ENCODE results near the gene ACAP3. TPM values are rescaled to one million over a fixed set of nuclear protein-coding genes. Genes with fewer than 3 reads are reported as not detected.

ACAP3 gene
- total and polyA plus RNA-seq, 5 donors from 2014 or later = 2.7 to 75.5 (median 4.3) TPM

- no peaks in the 10 kb centered on the region for H3K4me1 Mint-ChIP-seq
- ATAC-seq (ENCODE audit: low read depth in 2 of 2) (no peak), DNase-seq (no peak)
- no peak overlapping the region for H3K4me3 ChIP-seq (ENCODE audit: low read depth, low read length)
- H3K27me3 ChIP-seq (ENCODE audit: control insufficient read depth, insufficient read depth, low read length) = no peaks in the 10 kb centered on the region
- no peaks in the 10 kb centered on the region for H3K27me3 Mint-ChIP-seq
- H3K4me1 ChIP-seq (ENCODE audit: control insufficient read depth, insufficient read depth, low read length, poor library complexity, severe bottlenecking) = no peaks in the 10 kb centered on the region
- peaks cover 3% of the 10 kb centered on the region for H3K36me3 ChIP-seq (ENCODE audit: control insufficient read depth, insufficient read depth, low read length)
- peaks cover 5% of the 10 kb centered on the region for H3K36me3 Mint-ChIP-seq
- H3K27ac ChIP-seq (ENCODE audit: insufficient read depth, low read length, poor library complexity, severe bottlenecking) = no peak overlapping the region
- no peaks in the 10 kb centered on the region for H3K9me3 ChIP-seq (ENCODE audit: control insufficient read depth in 2 of 2, low read length in 2 of 2)
- H3K4me3 Mint-ChIP-seq = no peak overlapping the region
- peaks cover 0 to 2% (median 0%) of the 10 kb centered on the region in 7 donors for H3K9me3 Mint-ChIP-seq
- peak overlapping the region in 1 of 3 donors; percentile 43 for H3K27ac Mint-ChIP-seq
These were observed 28.1 kb upstream of the ACAP3 start for GRCh38 chr1:1335792-1336248.

- ATAC-seq (ENCODE audit: low read depth in 2 of 2) (no peak), DNase-seq (no peak)
- Histone ChIP-seq H3K27me3 (ENCODE audit: control insufficient read depth, insufficient read depth, low read length) (no peaks in the 10 kb centered on the region), H3K9me3 (ENCODE audit: control insufficient read depth in 2 of 2, low read length in 2 of 2) (no peaks in the 10 kb centered on the region), H3K4me3 (ENCODE audit: low read depth, low read length) (no peak overlapping the region), H3K4me1 (ENCODE audit: control insufficient read depth, insufficient read depth, low read length, poor library complexity, severe bottlenecking) (no peaks in the 10 kb centered on the region), H3K27ac (ENCODE audit: insufficient read depth, low read length, poor library complexity, severe bottlenecking) (no peak overlapping the region), H3K36me3 (ENCODE audit: control insufficient read depth, insufficient read depth, low read length) (peaks cover 3% of the 10 kb centered on the region)
- Mint-ChIP-seq H3K9me3 (peaks cover 0 to 2% (median 0%) of the 10 kb centered on the region in 7 donors), H3K4me3 (peak overlapping the region in 1 of 4 donors; percentile 38), H3K36me3 (no peaks in the 10 kb centered on the region), H3K4me1 (no peaks in the 10 kb centered on the region), H3K27ac (peak overlapping the region in 1 of 3 donors; percentile 43), H3K27me3 (no peaks in the 10 kb centered on the region)
These were observed 27.6 kb upstream of the ACAP3 start for GRCh38 chr1:1335283-1335682.

GRCh38 chr1:1334835-1335234, 27.1 kb upstream of the ACAP3 start:
- no peaks in the 10 kb centered on the region for H3K36me3 Mint-ChIP-seq
- H3K27ac Mint-ChIP-seq = no peak overlapping the region

GRCh38 chr1:1333551-1334241, 26.0 kb upstream of the ACAP3 start:
- Histone ChIP-seq H3K27me3 (ENCODE audit: control insufficient read depth, insufficient read depth, low read length) (no peaks in the 10 kb centered on the region), H3K4me3 (ENCODE audit: low read depth, low read length) (no peak overlapping the region), H3K27ac (ENCODE audit: insufficient read depth, low read length, poor library complexity, severe bottlenecking) (no peak overlapping the region), H3K4me1 (ENCODE audit: control insufficient read depth, insufficient read depth, low read length, poor library complexity, severe bottlenecking) (no peaks in the 10 kb centered on the region), H3K36me3 (ENCODE audit: control insufficient read depth, insufficient read depth, low read length) (no peaks in the 10 kb centered on the region), H3K9me3 (ENCODE audit: control insufficient read depth in 2 of 2, low read length in 2 of 2) (no peaks in the 10 kb centered on the region)
- H3K9me3 Mint-ChIP-seq = no peaks in the 10 kb centered on the region
- no peak overlapping the region for H3K27ac Mint-ChIP-seq
- H3K4me3 Mint-ChIP-seq = no peak overlapping the region
- peaks cover 0 to 3% (median 0%) of the 10 kb centered on the region in 4 donors for H3K4me1 Mint-ChIP-seq
- DNase-seq = no peak
- H3K27me3 Mint-ChIP-seq = no peaks in the 10 kb centered on the region
- no peaks in the 10 kb centered on the region for H3K36me3 Mint-ChIP-seq
- ATAC-seq (ENCODE audit: low read depth in 2 of 2) = no peak

More at GRCh38 chr1:1334835-1335234, 27.1 kb upstream of the ACAP3 start:
- H3K9me3 ChIP-seq (ENCODE audit: control insufficient read depth in 2 of 2, low read length in 2 of 2) = no peaks in the 10 kb centered on the region
- DNase-seq = no peak
- ATAC-seq (ENCODE audit: low read depth in 2 of 2) = no peak
- no peaks in the 10 kb centered on the region for H3K4me1 ChIP-seq (ENCODE audit: control insufficient read depth, insufficient read depth, low read length, poor library complexity, severe bottlenecking)
- no peak overlapping the region for H3K4me3 ChIP-seq (ENCODE audit: low read depth, low read length)
- Mint-ChIP-seq H3K4me3 (peak overlapping the region in 1 of 4 donors; percentile 38), H3K27me3 (no peaks in the 10 kb centered on the region), H3K4me1 (no peaks in the 10 kb centered on the region), H3K9me3 (peaks cover 0 to under 1% (median 0%) of the 10 kb centered on the region in 7 donors)
- no peak overlapping the region for H3K27ac ChIP-seq (ENCODE audit: insufficient read depth, low read length, poor library complexity, severe bottlenecking)
- H3K36me3 ChIP-seq (ENCODE audit: control insufficient read depth, insufficient read depth, low read length) = peaks cover 3% of the 10 kb centered on the region
- no peaks in the 10 kb centered on the region for H3K27me3 ChIP-seq (ENCODE audit: control insufficient read depth, insufficient read depth, low read length)

- Histone ChIP-seq H3K36me3 (ENCODE audit: control insufficient read depth, insufficient read depth, low read length) (no peaks in the 10 kb centered on the region), H3K27ac (ENCODE audit: insufficient read depth, low read length, poor library complexity, severe bottlenecking) (no peak overlapping the region), H3K27me3 (ENCODE audit: control insufficient read depth, insufficient read depth, low read length) (no peaks in the 10 kb centered on the region), H3K9me3 (ENCODE audit: control insufficient read depth in 2 of 2, low read length in 2 of 2) (no peaks in the 10 kb centered on the region), H3K4me3 (ENCODE audit: low read depth, low read length) (no peak overlapping the region), H3K4me1 (ENCODE audit: control insufficient read depth, insufficient read depth, low read length, poor library complexity, severe bottlenecking) (no peaks in the 10 kb centered on the region)
- Mint-ChIP-seq H3K9me3 (no peaks in the 10 kb centered on the region), H3K36me3 (no peaks in the 10 kb centered on the region), H3K4me3 (no peak overlapping the region), H3K27ac (no peak overlapping the region), H3K4me1 (peaks cover 0 to 3% (median 0%) of the 10 kb centered on the region in 4 donors), H3K27me3 (no peaks in the 10 kb centered on the region)
- DNase-seq (no peak), ATAC-seq (ENCODE audit: low read depth in 2 of 2) (no peak)
These were observed 25.2 kb upstream of the ACAP3 start for GRCh38 chr1:1332774-1333480.

GRCh38 chr1:1332031-1332755, 24.5 kb upstream of the ACAP3 start:
- H3K36me3 Mint-ChIP-seq = no peaks in the 10 kb centered on the region
- Histone ChIP-seq H3K4me1 (ENCODE audit: control insufficient read depth, insufficient read depth, low read length, poor library complexity, severe bottlenecking) (no peaks in the 10 kb centered on the region), H3K9me3 (ENCODE audit: control insufficient read depth in 2 of 2, low read length in 2 of 2) (no peaks in the 10 kb centered on the region), H3K27me3 (ENCODE audit: control insufficient read depth, insufficient read depth, low read length) (no peaks in the 10 kb centered on the region), H3K27ac (ENCODE audit: insufficient read depth, low read length, poor library complexity, severe bottlenecking) (no peak overlapping the region), H3K36me3 (ENCODE audit: control insufficient read depth, insufficient read depth, low read length) (no peaks in the 10 kb centered on the region), H3K4me3 (ENCODE audit: low read depth, low read length) (no peak overlapping the region)
- H3K9me3 Mint-ChIP-seq = no peaks in the 10 kb centered on the region
- H3K27me3 Mint-ChIP-seq = no peaks in the 10 kb centered on the region
- no peak for ATAC-seq (ENCODE audit: low read depth in 2 of 2)
- H3K27ac Mint-ChIP-seq = no peak overlapping the region
- peaks cover 0 to 5% (median 0%) of the 10 kb centered on the region in 4 donors for H3K4me1 Mint-ChIP-seq
- no peak for DNase-seq
- no peak overlapping the region for H3K4me3 Mint-ChIP-seq

- H3K4me3 Mint-ChIP-seq = no peak within 1 kb of the TSS
- ATAC-seq (ENCODE audit: low read depth in 2 of 2) (no peak), DNase-seq (no peak)
- H3K4me3 ChIP-seq (ENCODE audit: low read depth, low read length) = no peak within 1 kb of the TSS
- H3K36me3 Mint-ChIP-seq = no peaks in the 10 kb centered on the region
- H3K27ac ChIP-seq (ENCODE audit: insufficient read depth, low read length, poor library complexity, severe bottlenecking) = no peak within 1 kb of the TSS
- H3K27ac Mint-ChIP-seq = no peak within 1 kb of the TSS
- H3K27me3 Mint-ChIP-seq = no peaks in the 10 kb centered on the region
- no peaks in the 10 kb centered on the region for H3K9me3 ChIP-seq (ENCODE audit: control insufficient read depth in 2 of 2, low read length in 2 of 2)
- H3K9me3 Mint-ChIP-seq = no peaks in the 10 kb centered on the region
- no peaks in the 10 kb centered on the region for H3K36me3 ChIP-seq (ENCODE audit: control insufficient read depth, insufficient read depth, low read length)
- H3K27me3 ChIP-seq (ENCODE audit: control insufficient read depth, insufficient read depth, low read length) = no peaks in the 10 kb centered on the region
- H3K4me1 ChIP-seq (ENCODE audit: control insufficient read depth, insufficient read depth, low read length, poor library complexity, severe bottlenecking) = peaks cover 7% of the 10 kb centered on the region
- H3K4me1 Mint-ChIP-seq = peaks cover 0 to 11% (median 3%) of the 10 kb centered on the region in 4 donors
These were observed 23.6 kb upstream of the ACAP3 start, which contains the start of gene TAS1R3 for GRCh38 chr1:1331068-1331965. Gene TAS1R3 (plus strand): TSS chr1:1331280. CDS start chr1:1331346, 66 bp downstream.
